ENCODE measurements around the gene FAM163B.

Gene FAM163B

DNA sequence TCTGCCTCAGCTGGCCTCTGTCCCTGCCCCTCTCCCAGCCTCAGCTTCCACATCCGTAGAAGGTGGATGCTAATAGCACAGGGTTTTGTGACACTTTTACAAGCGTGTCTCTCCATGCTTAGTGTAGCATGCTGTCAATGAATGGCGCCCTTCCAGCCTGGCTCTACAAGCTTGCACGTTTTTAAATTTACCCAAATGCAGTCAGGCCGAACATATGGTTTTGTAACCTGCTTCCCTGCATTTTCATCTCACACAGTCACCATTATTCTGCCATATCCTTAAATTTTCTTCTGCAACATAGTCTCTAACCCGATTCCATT lies 28.8 kb downstream of the FAM163B start:
- TF ChIP-seq, protein P1, sequence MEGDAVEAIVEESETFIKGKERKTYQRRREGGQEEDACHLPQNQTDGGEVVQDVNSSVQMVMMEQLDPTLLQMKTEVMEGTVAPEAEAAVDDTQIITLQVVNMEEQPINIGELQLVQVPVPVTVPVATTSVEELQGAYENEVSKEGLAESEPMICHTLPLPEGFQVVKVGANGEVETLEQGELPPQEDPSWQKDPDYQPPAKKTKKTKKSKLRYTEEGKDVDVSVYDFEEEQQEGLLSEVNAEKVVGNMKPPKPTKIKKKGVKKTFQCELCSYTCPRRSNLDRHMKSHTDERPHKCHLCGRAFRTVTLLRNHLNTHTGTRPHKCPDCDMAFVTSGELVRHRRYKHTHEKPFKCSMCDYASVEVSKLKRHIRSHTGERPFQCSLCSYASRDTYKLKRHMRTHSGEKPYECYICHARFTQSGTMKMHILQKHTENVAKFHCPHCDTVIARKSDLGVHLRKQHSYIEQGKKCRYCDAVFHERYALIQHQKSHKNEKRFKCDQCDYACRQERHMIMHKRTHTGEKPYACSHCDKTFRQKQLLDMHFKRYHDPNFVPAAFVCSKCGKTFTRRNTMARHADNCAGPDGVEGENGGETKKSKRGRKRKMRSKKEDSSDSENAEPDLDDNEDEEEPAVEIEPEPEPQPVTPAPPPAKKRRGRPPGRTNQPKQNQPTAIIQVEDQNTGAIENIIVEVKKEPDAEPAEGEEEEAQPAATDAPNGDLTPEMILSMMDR (IDR thresholded peaks at IDR 0.05; ENCODE audit: insufficient read depth, low read depth, low read length, missing control alignments), result no peak
- no peak for DNase-seq (ENCODE audit: low read depth)
- no peak overlapping the region for H3K4me3 ChIP-seq (ENCODE audit: low read depth, low read length)

DNA sequence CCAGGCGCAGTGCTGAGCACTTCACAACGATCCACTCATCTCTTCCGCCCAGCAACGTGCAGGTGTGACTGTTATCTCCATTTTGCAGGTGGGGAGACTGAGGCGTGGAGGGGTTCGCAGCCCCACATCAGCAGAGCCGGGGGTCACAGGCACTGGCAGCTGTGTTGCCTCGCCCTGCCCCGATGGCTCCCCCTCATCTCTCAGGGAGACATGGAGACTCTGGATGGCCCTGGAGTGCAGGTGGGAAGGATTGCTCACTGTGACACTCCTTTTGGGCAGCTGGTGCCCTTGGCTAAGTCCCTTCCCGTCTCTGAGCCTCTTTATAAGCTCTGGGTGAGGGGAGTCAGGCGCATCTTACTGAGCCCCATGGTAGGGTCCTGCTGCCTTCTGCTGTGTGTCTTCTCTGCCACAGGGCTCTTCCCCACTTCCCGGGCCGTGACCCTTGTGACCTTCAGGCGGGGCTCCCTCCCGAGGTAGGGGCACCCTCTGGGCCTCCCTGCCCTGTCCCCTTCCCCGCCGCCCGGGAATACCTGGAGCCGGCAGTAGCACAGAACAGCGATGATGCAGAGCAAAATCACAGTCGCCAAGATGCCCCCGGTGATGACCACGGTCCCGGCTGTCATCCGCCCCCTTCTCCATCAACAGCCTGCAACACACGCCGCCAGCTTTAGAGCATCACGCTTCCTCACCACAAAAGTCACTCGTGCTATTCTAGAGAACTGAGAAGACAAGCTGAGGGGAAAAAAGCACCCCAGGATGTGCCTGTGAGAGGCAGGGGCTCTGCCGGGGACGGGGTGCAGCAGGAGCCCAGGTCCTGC lies 29.4 kb downstream of the FAM163B start:
- H3K4me3 ChIP-seq (ENCODE audit: low read depth, low read length), result no peak overlapping the region
- DNase-seq (ENCODE audit: low read depth), result no peak
- TF ChIP-seq, protein P1 (IDR thresholded peaks at IDR 0.05; ENCODE audit: insufficient read depth, low read depth, low read length, missing control alignments), result no peak

DNA sequence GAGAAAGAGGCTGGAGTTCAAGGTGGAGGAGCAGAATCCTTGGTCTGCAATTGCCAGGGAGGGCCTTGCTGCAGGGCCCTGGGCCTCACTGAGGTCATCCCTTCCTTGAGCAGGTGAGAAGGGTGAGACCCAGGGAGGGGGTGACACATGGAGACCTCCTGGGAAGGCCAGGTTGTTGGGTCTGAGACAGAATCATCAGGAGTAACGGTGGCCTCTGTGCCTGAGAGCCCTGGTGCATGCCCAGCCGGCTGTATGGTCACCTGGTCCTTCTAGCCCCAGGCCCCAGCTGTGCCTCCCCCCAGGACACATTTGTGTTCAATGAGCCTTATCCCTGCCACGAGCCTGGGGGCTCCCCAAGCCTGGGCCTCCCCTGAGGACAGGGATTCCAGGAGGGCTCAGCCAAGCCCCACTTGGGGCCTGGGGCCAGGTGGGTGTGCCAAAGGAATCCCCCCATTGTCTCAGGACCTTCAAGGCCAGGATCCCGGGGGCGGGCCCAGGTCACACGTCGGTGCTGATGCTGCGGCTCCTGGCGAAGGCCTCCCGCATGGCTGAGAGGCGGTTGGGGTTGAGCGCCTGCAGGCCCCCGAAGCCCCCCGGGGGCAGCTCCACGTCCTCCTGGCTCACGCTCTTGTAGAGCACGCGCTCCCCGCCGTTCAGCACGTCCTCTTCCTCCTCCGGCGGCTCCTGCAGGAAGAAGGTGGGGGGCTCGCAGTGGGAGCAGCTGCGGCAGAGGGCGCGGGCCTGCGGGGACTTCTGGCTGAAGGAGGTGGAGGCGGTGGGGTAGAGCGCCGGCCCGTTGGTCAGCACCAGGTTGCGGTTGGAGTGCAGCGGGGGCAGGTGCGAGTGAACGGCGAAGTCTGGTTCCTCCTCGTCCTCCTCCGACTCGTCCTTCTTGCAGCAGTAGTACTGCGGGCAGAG lies 30.4 kb downstream of the FAM163B start:
- TF ChIP-seq, protein P1 (IDR thresholded peaks at IDR 0.05; ENCODE audit: insufficient read depth, low read depth, low read length, missing control alignments), result no peak
- no peak overlapping the region for H3K4me3 ChIP-seq (ENCODE audit: low read depth, low read length)
- no peak for DNase-seq (ENCODE audit: low read depth)

DNA sequence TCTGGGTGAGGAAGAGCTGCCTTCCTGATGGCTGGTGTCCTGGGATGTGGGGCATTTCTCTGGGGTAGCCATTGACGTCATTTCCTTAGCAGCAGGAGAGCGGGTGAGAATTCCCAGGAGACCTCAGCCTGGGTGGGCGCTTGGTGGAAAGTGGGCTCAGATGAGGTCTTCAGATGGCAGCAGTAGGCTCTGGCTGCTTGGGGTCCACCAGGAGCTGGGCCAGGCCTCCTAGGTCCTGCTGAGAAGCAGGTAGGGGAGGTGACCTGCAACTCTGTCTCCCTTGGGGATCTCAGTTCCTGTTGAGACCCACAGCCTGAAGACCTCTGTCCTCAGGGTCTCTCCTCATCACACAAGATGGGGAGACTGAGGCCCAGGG lies 31.5 kb downstream of the FAM163B start:
- no peak overlapping the region for H3K4me3 ChIP-seq (ENCODE audit: low read depth, low read length)
- TF ChIP-seq, protein P1 (IDR thresholded peaks at IDR 0.05; ENCODE audit: insufficient read depth, low read depth, low read length, missing control alignments), result no peak
- no peak for DNase-seq (ENCODE audit: low read depth)

DNA sequence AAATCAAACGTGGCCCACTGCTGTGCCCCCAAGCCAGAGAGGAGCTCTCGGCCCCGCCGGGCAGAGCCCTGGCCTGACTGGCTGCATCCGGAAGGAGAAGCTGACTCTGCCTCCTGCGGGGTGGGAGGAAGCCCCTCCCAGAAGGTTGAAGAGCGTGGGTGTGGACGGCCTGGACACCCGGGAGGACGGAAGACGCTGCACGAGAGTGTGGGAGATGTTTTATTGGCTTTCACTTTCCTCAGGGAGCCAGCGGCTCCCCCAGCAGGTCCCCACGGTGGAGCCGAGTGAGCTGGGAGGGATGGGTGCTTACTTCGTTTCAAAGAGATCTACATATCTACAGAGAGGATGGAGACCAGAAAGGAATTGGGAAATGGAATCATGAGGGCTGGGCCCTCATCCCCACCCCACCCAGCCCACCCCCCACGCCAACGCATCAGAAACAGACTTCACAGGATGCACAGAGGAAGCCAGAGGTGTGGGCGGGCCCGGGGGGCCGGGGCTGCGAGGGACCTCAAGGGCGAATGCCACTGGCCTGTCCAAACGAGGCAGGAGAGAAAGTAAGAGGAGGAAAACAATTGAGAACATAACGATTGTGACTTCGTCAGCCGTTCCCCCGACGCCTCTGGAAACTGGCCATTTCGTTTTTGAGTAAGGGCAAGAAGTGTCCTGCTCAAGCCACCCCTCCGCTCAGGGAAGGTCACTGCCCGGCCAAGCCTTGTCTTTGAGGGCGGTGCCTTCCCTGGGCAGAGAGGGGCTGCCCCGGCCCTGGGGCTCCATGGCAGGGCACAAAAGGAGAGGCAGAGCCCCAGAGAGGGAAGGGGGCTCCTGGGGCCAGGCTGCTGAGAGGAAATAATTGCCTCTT lies 32.1 kb downstream of the FAM163B start:
- no peak for DNase-seq (ENCODE audit: low read depth)
- TF ChIP-seq, protein P1 (IDR thresholded peaks at IDR 0.05; ENCODE audit: insufficient read depth, low read depth, low read length, missing control alignments), result no peak
- no peak overlapping the region for H3K4me3 ChIP-seq (ENCODE audit: low read depth, low read length)

DNA sequence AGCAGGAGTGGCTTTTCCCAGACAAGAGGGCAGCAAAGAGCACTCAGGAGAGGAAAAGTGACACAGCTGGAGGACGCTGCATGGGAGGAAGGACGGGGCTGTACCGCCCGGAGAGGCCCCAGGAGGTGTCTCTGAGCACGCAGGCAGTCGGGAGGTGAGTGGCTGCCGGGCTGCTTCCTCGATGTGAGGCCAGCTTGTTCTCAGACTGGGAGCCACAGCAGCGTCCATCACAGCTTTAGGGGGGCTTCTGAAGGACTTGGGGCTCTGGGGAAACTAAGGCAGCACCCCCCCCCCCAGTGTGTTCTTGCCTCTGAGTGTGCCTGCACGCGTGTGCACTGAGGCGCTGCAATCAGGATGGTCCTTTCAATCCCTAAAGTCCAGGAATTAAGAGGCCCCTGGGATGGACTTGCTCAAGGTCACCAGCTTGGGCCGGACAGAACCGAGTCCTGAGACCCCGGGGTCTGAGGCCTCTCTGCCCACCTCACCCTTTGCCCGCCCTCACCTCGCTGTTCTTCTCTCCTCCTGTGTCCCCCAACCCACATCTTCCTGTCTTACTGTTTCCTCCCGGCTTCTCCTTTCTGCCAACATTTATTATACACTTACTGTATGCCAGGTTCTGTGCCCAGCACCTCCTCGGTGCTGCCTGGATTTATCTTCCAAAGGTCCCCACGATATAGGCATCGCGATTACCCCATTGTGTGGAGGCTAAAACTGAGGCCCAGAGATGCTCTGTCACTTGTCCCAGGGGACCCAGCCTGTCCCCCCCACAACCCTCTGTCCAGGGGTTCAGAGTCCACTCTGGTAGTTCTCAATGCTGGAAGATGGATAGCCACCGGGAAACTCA lies 32.9 kb downstream of the FAM163B start:
- TF ChIP-seq, protein P1 (IDR thresholded peaks at IDR 0.05; ENCODE audit: insufficient read depth, low read depth, low read length, missing control alignments), result no peak
- DNase-seq (ENCODE audit: low read depth), result no peak
- H3K4me3 ChIP-seq (ENCODE audit: low read depth, low read length), result no peak overlapping the region
